ENCODE results near the gene LRFN4. TPM values are rescaled to one million over a fixed set of nuclear protein-coding genes. Genes with fewer than 3 reads are reported as not detected.
A peak's percentile ranks its signal among the peaks of the same experiment; 100 is the strongest.

Gene LRFN4
- total and polyA plus RNA-seq, 7 donors = 7.4 to 16.6 (median 10.7) TPM

GRCh38 chr11:66841861-66842260 is 15.0 kb upstream of the LRFN4 start:
- DNase-seq = no peak
- TF ChIP-seq CTCF (IDR thresholded peaks at IDR 0.05) = no peak
- H3K27me3 ChIP-seq (ENCODE audit: insufficient read depth in 3 of 3, low read length in 2 of 3) = no peaks in the 10 kb centered on the region
- 83 to 89% (median 85%) methylated on average over 7 of the region's 7 CpGs for WGBS, 3 donors
- H3K4me1 ChIP-seq = peaks cover 22% of the 10 kb centered on the region
- no peak for ATAC-seq
- H3K36me3 ChIP-seq (ENCODE audit: insufficient read depth in 1 of 2, low read depth in 1 of 2) = peaks cover 4 to 29% of the 10 kb centered on the region in 2 donors
- no peak overlapping the region for H3K27ac ChIP-seq
- H3K4me3 ChIP-seq = peak overlapping the region; percentile 99
- H3K9me3 ChIP-seq = no peaks in the 10 kb centered on the region
- intact Hi-C loops (cut with DNase I) = loop anchor here in 1 of 2 donors (2.0 kb wide), 1 partner anchor 113 kb away; no protein-coding TSS in a partner anchor

DNA sequence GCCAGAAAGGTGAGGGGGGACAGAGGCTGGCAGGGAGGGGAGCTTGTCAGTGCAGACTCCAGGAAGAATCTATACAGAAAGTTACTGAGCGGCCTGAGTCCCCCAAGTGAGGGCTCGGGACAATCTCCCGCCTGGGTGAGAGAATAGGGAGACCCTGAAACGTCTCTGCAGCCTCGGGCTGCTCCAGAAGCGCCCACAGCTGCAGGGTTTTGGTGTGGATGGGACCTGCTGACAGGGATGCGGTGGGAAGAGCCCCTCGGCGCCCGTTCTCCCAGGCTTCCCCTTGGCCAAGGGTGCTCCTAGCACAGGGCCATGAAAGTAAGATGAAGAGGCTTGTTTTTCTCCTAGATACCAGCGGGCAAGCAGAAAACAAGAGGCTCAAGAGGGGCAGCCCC is 14.4 kb upstream of the LRFN4 start:
- DNase-seq (peak in 1 of 2 donors; percentile 38), ATAC-seq (no peak)
- intact Hi-C loops (cut with DNase I) = loop anchor here in 1 of 2 donors (2.0 kb wide), 1 partner anchor 112 kb away; no protein-coding TSS in a partner anchor
- Histone ChIP-seq H3K27me3 (ENCODE audit: insufficient read depth in 3 of 3, low read length in 2 of 3) (no peaks in the 10 kb centered on the region), H3K4me3 (peak overlapping the region; percentile 99), H3K27ac (peak overlapping the region; percentile 98), H3K4me1 (peaks cover 22% of the 10 kb centered on the region), H3K36me3 (ENCODE audit: insufficient read depth in 1 of 2, low read depth in 1 of 2) (peaks cover 4 to 35% of the 10 kb centered on the region in 2 donors), H3K9me3 (no peaks in the 10 kb centered on the region)
- WGBS, 3 donors = 3 to 4% (median 4%) methylated on average over 11 of the region's 11 CpGs
- TF ChIP-seq CTCF (IDR thresholded peaks at IDR 0.05) = no peak

DNA sequence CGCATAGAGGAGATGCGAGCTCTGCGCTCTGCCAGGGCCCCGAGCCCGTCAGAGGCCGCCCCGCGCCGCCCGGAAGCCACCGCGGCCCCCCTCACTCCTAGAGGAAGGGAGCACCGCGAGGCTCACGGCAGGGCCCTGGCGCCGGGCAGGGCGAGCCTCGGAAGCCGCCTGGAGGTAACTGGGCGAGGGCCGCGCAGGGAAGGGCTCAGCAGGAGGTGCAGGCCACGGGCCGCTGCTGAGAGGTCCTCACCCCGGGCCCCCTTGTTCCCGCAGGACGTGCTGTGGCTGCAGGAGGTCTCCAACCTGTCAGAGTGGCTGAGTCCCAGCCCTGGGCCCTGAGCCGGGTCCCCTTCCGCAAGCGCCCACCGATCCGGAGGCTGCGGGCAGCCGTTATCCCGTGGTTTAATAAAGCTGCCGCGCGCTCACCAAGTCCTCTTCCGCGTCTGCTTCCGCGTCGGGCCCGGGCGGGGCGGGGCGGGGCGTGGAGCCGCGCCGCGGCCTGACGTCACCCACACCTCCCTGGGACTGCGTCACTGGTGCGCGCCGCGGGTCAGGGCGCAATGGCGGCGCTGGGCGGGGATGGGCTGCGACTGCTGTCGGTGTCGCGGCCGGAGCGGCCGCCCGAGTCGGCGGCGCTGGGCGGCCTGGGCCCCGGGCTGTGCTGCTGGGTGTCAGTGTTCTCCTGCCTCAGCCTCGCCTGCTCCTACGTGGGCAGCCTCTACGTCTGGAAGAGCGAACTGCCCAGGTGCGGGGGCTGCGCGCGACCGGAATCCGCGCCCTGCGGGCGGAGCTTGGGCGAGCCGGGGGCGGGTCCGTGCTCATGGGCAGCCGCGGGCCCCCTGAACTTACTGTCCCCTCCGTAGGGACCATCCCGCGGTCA is 13.7 kb upstream of the LRFN4 start, which contains the start of gene RCE1:
TSS of gene RCE1 (plus strand) at position 546 of the 880 bp plus-strand sequence. CDS start at position 561, 15 bp downstream.
- Histone ChIP-seq H3K27ac (peak within 1 kb of the TSS; percentile 98), H3K9me3 (no peaks in the 10 kb centered on the region), H3K27me3 (ENCODE audit: insufficient read depth in 3 of 3, low read length in 2 of 3) (no peaks in the 10 kb centered on the region), H3K4me1 (peaks cover 22% of the 10 kb centered on the region), H3K4me3 (peak within 1 kb of the TSS; percentile 99), H3K36me3 (ENCODE audit: insufficient read depth in 1 of 2, low read depth in 1 of 2) (peaks cover 4 to 41% of the 10 kb centered on the region in 2 donors)
- ATAC-seq (peak; percentile 96 to 99 (median 98)), DNase-seq (peak; percentile 90 to 95)
- TF ChIP-seq CTCF (IDR thresholded peaks at IDR 0.05) = no peak
- intact Hi-C loops (cut with DNase I) = loop anchor here in 1 of 2 donors (2.0 kb wide), 1 partner anchor 112 kb away; no protein-coding TSS in a partner anchor
- 0 to 1% (median 0%) methylated on average over 84 to 98 of the region's 98 CpGs for whole genome bisulfite sequencing, 3 donors

DNA sequence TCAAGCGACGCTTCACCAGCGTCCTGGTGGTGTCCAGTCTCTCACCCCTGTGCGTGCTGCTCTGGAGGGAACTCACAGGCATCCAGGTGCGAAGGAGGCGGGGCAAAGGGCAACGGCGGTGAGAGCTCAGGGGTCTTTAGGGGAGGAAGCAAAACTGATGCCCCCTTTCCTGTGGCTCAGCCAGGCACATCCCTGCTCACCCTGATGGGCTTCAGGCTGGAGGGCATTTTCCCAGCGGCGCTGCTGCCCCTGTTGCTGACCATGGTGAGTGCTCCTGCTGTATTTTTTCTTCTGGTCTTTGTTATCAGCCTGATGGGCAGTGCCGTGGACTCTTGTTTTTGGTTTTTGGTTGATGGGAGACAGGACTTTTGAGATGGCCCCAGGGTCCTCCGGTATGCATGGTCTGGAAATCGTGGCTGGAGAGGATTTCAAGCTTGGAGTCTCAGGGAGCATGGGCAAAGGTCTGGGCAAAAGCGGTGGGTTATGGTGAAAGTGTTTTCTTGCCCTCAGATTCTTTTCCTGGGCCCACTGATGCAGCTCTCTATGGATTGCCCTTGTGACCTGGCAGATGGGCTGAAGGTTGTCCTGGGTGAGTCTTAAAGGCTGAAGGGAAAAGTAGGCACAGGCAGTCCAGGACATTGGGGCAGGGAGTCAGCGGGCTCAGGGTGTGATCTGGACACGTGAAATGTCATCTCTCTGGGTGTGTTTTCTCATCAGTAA is 12.9 kb upstream of the LRFN4 start:
- no peaks in the 10 kb centered on the region for H3K27me3 ChIP-seq (ENCODE audit: insufficient read depth in 3 of 3, low read length in 2 of 3)
- peak in 1 of 4 donors; percentile 3 for ATAC-seq
- DNase-seq = no peak
- peaks cover 22% of the 10 kb centered on the region for H3K4me1 ChIP-seq
- WGBS, 3 donors = 12 to 16% (median 12%) methylated on average over 16 of the region's 16 CpGs
- no peaks in the 10 kb centered on the region for H3K9me3 ChIP-seq
- H3K36me3 ChIP-seq (ENCODE audit: insufficient read depth in 1 of 2, low read depth in 1 of 2) = peaks cover 4 to 48% of the 10 kb centered on the region in 2 donors
- H3K4me3 ChIP-seq = peak overlapping the region; percentile 99
- H3K27ac ChIP-seq = peak overlapping the region; percentile 98
- no peak for TF ChIP-seq CTCF (IDR thresholded peaks at IDR 0.05)
- intact Hi-C loops (cut with DNase I) = loop anchor here in 1 of 2 donors (2.0 kb wide), 1 partner anchor 111 kb away; no protein-coding TSS in a partner anchor
